PC-9 (cell line): ENCODE results near the gene SYMPK. TPM values are rescaled to one million over a fixed set of nuclear protein-coding genes. Genes with fewer than 3 reads are reported as not detected.

Experiments
- BruUV-seq: library from RNA; stranded (reverse); fragments of 400-500 nt; replicated peaks from 2 replicates; lab custom pipeline; 2021; lab: Mats Ljungman, UMichigan
- CTCF ChIA-PET: fragments of 300-600 bp; sonication (Branson Sonifier 250); formaldehyde crosslinking; loops from one replicate; lab custom pipeline; 2022; ENCODE audit warnings: antibody characterized with exemption; lab: Charles Lee
- POLR2A ChIA-PET: fragments of 300-600 bp; sonication (Branson Sonifier 250); formaldehyde crosslinking; loops from one replicate; lab custom pipeline; 2022; ENCODE audit warnings: antibody characterized with exemption; ENCODE audit not compliant: unreplicated experiment; lab: Charles Lee
- DNase-seq, 2 experiments: peaks; one replicate each; pipeline versions ENCODE4 v3.0.0 to v3.0.0-alpha.2; 2015 to 2022; ENCODE audit warnings: mixed read lengths in 1 of 2
- H2AFZ ChIP-seq: fragments of 200-600 bp; sonication (generic); 2 replicates; pipeline ENCODE4 v1.8.1; 2017; ENCODE audit warnings: antibody characterized with exemption
- H3F3A ChIP-seq: fragments of 200-600 bp; sonication (generic); 2 replicates; pipeline ENCODE4 v1.8.1; 2017; ENCODE audit warnings: antibody characterized with exemption, mild to moderate bottlenecking, low read depth; ENCODE audit not compliant: insufficient read depth
- H3K27ac ChIP-seq: fragments of 200-600 bp; sonication (generic); 2 replicates; pipeline ENCODE4 v1.6.1; 2016; ENCODE audit warnings: mixed run types
- H3K27me3 ChIP-seq: fragments of 200-600 bp; sonication (generic); 2 replicates; pipeline ENCODE4 v1.6.1; 2016; ENCODE audit warnings: low read depth, mixed run types; ENCODE audit not compliant: insufficient read depth
- H3K36me3 ChIP-seq: fragments of 200-600 bp; sonication (generic); 2 replicates; pipeline ENCODE4 v1.6.1; 2016; ENCODE audit warnings: low read depth, mixed run types
- H3K4me1 ChIP-seq: fragments of 200-600 bp; sonication (generic); replicated peaks from 2 replicates; pipeline ENCODE4 v1.6.1; 2016; ENCODE audit warnings: mixed run types; ENCODE audit not compliant: insufficient read depth
- H3K4me2 ChIP-seq: fragments of 200-600 bp; sonication (generic); 2 replicates; pipeline ENCODE4 v1.6.1; 2017; ENCODE audit warnings: mixed run types
- H3K4me3 ChIP-seq: fragments of 200-600 bp; sonication (generic); 2 replicates; pipeline ENCODE4 v1.6.1; 2016; ENCODE audit warnings: mixed run types
- H3K79me2 ChIP-seq: fragments of 200-600 bp; sonication (generic); 2 replicates; pipeline ENCODE4 v1.6.1; 2017; ENCODE audit warnings: low read depth, mixed run types
- H3K9me2 ChIP-seq: fragments of 200-600 bp; sonication (generic); 2 replicates; pipeline ENCODE4 v1.8.1; 2017; ENCODE audit warnings: mild to moderate bottlenecking; ENCODE audit not compliant: insufficient read depth
- H3K9me3 ChIP-seq: fragments of 200-600 bp; sonication (generic); 2 replicates; pipeline ENCODE4 v1.8.1; 2016; ENCODE audit warnings: low read depth; ENCODE audit not compliant: insufficient read depth
- H4K20me1 ChIP-seq: fragments of 200-600 bp; sonication (generic); 2 replicates; pipeline ENCODE4 v1.8.1; 2017; ENCODE audit not compliant: insufficient read depth
- CTCF ChIP-seq: fragments of 200-600 bp; sonication (generic); conservative IDR thresholded peaks from 2 replicates; pipeline ENCODE4 v1.6.1; 2017; ENCODE audit warnings: mixed run types, antibody characterized with exemption, mild to moderate bottlenecking, moderate library complexity
- EZH2 ChIP-seq: fragments of 200-600 bp; sonication (generic); IDR thresholded peaks from 2 replicates; pipeline ENCODE4 v1.8.0; 2017; ENCODE audit warnings: antibody characterized with exemption, low read depth
- intact Hi-C: fragments of 100-400 bp; cut with micrococcal nuclease; formaldehyde crosslinking; loops from one replicate; pipeline ENCODE4 v1.10.0; 2022; ENCODE audit not compliant: unreplicated experiment
- total RNA-seq: library from RNA; stranded (reverse); gene quantifications from 2 replicates; pipeline ENCODE4 v1.2.3, GENCODE V29; 2021

SYMPK gene
- total RNA-seq, 1 experiment from 2014 or later = 85.5 TPM

- Histone ChIP-seq H3F3A (peaks cover 41% of the 10 kb centered on the region), H4K20me1 (peaks cover 2% of the 10 kb centered on the region; the same call in 1 of the 2 replicates), H3K4me1 (peaks cover 55% of the 10 kb centered on the region), H3K9me2 (no peaks in the 10 kb centered on the region), H3K4me2 (peak overlapping the region; percentile 81), H3K36me3 (peaks cover 15% of the 10 kb centered on the region; the same call in 1 of the 2 replicates), H3K79me2 (peaks cover 20% of the 10 kb centered on the region), H3K4me3 (peak overlapping the region; percentile 51; the same call in 1 of the 2 replicates), H3K9me3 (no peaks in the 10 kb centered on the region), H3K27ac (peak overlapping the region; percentile 81), H3K27me3 (no peaks in the 10 kb centered on the region), H2AFZ (no peak overlapping the region)
- ChIA-PET POLR2A (interaction anchor here (0.5 to 2.6 kb wide), 8 partner anchors 10 to 1848 kb away, joined by 3 to 58 read pairs (median 8); partner anchors contain the start of genes DMWD, SIX5 and ZNF45), CTCF (interaction anchor here (0.6 to 2.1 kb wide), 15 partner anchors 11 to 294 kb away, joined by 3 to 16 read pairs (median 7); partner anchors contain the start of genes MYPOP, QPCTL, SIX5 and SYMPK)
- intact Hi-C loops = no loop called here
- TF ChIP-seq EZH2 (no peak), CTCF (no peak; the same call in 1 of the 2 replicates)
- DNase-seq = peak; percentile 73 to 77
- BruUV-seq = no TSS peak
Observed at GRCh38 chr19:45782820-45783785, 79.8 kb downstream of the SYMPK start.

DNA sequence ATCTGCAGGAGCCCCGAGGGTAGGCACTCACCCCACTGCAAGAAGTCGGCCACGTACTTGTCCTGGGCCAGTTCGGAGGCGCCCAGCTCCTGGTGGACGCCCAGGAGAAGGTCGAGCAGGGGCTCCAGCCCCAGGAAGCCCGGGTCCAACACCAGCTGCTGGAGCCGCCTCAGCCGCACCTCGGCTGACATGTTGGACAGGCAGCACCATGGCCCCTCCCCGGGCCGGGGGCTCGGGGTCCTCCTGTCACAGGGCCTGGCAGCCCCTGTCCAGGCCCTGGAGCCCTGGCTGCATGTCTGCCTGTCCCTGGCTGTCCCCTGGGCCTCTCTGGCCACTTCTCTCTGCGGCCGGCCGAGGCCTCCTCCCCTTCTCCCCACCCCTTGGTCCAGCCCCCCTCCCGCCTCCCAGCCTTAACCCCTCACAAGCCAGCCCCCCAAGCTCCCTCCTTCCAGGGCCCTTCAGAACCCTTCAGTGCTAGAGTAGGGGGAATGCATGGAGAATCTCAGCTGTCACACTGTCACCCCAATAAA lies 80.7 kb downstream of the SYMPK start, which contains the start of gene DMPK:
Gene DMPK, minus strand, starts transcription at position 329 of the 530 bp plus-strand sequence. Its CDS starts 138 bp downstream, at position 191.
- peak within 1 kb of the TSS; percentile 81 for H3K27ac ChIP-seq

More for the DNA sequence above, 80.7 kb downstream of the SYMPK start, which contains the start of gene DMPK:
- no peaks in the 10 kb centered on the region for H3K9me2 ChIP-seq
- peaks cover 55% of the 10 kb centered on the region for H3K4me1 ChIP-seq
- no peaks in the 10 kb centered on the region for H3K27me3 ChIP-seq
- BruUV-seq = no TSS peak
- H2AFZ ChIP-seq = no peak within 1 kb of the TSS
- ChIA-PET POLR2A (interaction anchor here (0.5 to 2.6 kb wide), 7 partner anchors 10 to 936 kb away, joined by 7 to 58 read pairs (median 15); partner anchors contain the start of genes DMWD, NECTIN2 and SIX5), CTCF (interaction anchor here (0.6 to 2.1 kb wide), 15 partner anchors 11 to 295 kb away, joined by 3 to 16 read pairs (median 7); partner anchors contain the start of genes MYPOP, QPCTL and SIX5)
- H3K4me3 ChIP-seq = peak within 1 kb of the TSS; percentile 51
- TF ChIP-seq CTCF (no peak), EZH2 (no peak)
- peaks cover 6% of the 10 kb centered on the region for H4K20me1 ChIP-seq
- intact Hi-C loops = no loop called here
- DNase-seq = peak in 1 of 2 experiments; percentile 44
- peaks cover 42% of the 10 kb centered on the region for H3F3A ChIP-seq
- peaks cover 21% of the 10 kb centered on the region for H3K36me3 ChIP-seq
- peaks cover 20% of the 10 kb centered on the region for H3K79me2 ChIP-seq
- no peaks in the 10 kb centered on the region for H3K9me3 ChIP-seq
- peak within 1 kb of the TSS; percentile 81 for H3K4me2 ChIP-seq
